PC-3 (cell line): ENCODE results near the gene RAB20. TPM values are rescaled to one million over a fixed set of nuclear protein-coding genes. Genes with fewer than 3 reads are reported as not detected.
A peak's percentile ranks its signal among the peaks of the same experiment; 100 is the strongest.

Source experiments
- ATAC-seq: fragments of 200-7000 bp; cut with Tn5 transposase; 2 replicates; pipeline ENCODE4 v1.9.1; 2020; ENCODE audit warnings: mild to moderate bottlenecking, moderate library complexity
- BruUV-seq: library from RNA; stranded (reverse); fragments of 400-500 nt; replicated peaks from 2 replicates; lab custom pipeline; 2021; lab: Mats Ljungman, UMichigan
- CTCF ChIA-PET: fragments of 300-600 bp; sonication (Branson Sonifier 250); formaldehyde crosslinking; loops from one replicate; lab custom pipeline; 2022; ENCODE audit warnings: antibody characterized with exemption; lab: Charles Lee
- POLR2A ChIA-PET: fragments of 300-600 bp; sonication (Branson Sonifier 250); formaldehyde crosslinking; loops from one replicate; lab custom pipeline; 2022; ENCODE audit warnings: antibody characterized with exemption; ENCODE audit not compliant: unreplicated experiment; lab: Charles Lee
- DNase-seq: peaks from one replicate; pipeline ENCODE4 v3.0.0-alpha.2; 2015
- H2AFZ ChIP-seq: fragments of 300-600 bp; sonication (generic); 2 replicates; pipeline ENCODE4 v1.6.0; 2016; ENCODE audit warnings: antibody characterized with exemption, low read length
- H3F3A ChIP-seq: fragments of 300-600 bp; sonication (generic); one replicate; pipeline ENCODE4 v1.6.0; 2017; ENCODE audit warnings: antibody characterized with exemption, low read length, control low read depth, mild to moderate bottlenecking; ENCODE audit not compliant: unreplicated experiment
- H3K27ac ChIP-seq: fragments of 300-600 bp; sonication (generic); 2 replicates; pipeline ENCODE4 v1.5.1; 2016; ENCODE audit warnings: mild to moderate bottlenecking, low read length
- H3K27me3 ChIP-seq: fragments of 300-600 bp; sonication (generic); 2 replicates; pipeline ENCODE4 v1.6.1; 2016; ENCODE audit warnings: low read length, mixed read lengths
- H3K36me3 ChIP-seq: fragments of 300-600 bp; sonication (generic); 2 replicates; pipeline ENCODE4 v1.6.1; 2016; ENCODE audit warnings: low read depth, mixed run types, low read length, mixed read lengths
- H3K4me1 ChIP-seq: fragments of 300-600 bp; sonication (generic); 2 replicates; pipeline ENCODE4 v1.5.1; 2016; ENCODE audit warnings: low read length; ENCODE audit not compliant: insufficient read depth
- H3K4me2 ChIP-seq: fragments of 300-600 bp; sonication (generic); 2 replicates; pipeline ENCODE4 v1.6.0; 2016; ENCODE audit warnings: low read length
- H3K4me3 ChIP-seq: fragments of 300-600 bp; sonication (generic); 2 replicates; pipeline ENCODE4 v1.5.1; 2016; ENCODE audit warnings: mild to moderate bottlenecking, low read length, mixed read lengths
- H3K79me2 ChIP-seq: fragments of 300-600 bp; sonication (generic); 2 replicates; pipeline ENCODE4 v1.6.1; 2017; ENCODE audit warnings: low read length, mixed read lengths
- H3K9ac ChIP-seq: fragments of 300-600 bp; sonication (generic); 2 replicates; pipeline ENCODE4 v1.6.0; 2016; ENCODE audit warnings: mild to moderate bottlenecking, low read length
- H3K9me2 ChIP-seq: fragments of 300-600 bp; sonication (generic); replicated peaks from 2 replicates; pipeline ENCODE4 v1.6.1; 2016; ENCODE audit warnings: mixed run types, low read length, mixed read lengths
- H3K9me3 ChIP-seq: fragments of 300-600 bp; sonication (generic); 2 replicates; pipeline ENCODE4 v1.6.1; 2016; ENCODE audit warnings: low read length, mixed read lengths
- H4K20me1 ChIP-seq: fragments of 300-600 bp; sonication (generic); 2 replicates; pipeline ENCODE4 v1.6.1; 2016; ENCODE audit warnings: low read length, mixed read lengths
- CTCF ChIP-seq: fragments of 300-600 bp; sonication (generic); conservative IDR thresholded peaks from 2 replicates; pipeline ENCODE4 v1.5.1; 2017; ENCODE audit warnings: antibody characterized with exemption, low read depth, mild to moderate bottlenecking, low read length
- EZH2 ChIP-seq: fragments of 300-600 bp; sonication (generic); IDR thresholded peaks from one replicate; pipeline ENCODE4 v1.6.1; 2017; ENCODE audit warnings: antibody characterized with exemption, mild to moderate bottlenecking, low read length; ENCODE audit not compliant: unreplicated experiment
- EZH2phosphoT487 ChIP-seq: fragments of 300-600 bp; sonication (generic); IDR thresholded peaks from 2 replicates; pipeline ENCODE4 v1.6.1; 2018; ENCODE audit warnings: mild to moderate bottlenecking, antibody characterized with exemption, low read length, borderline replicate concordance
- intact Hi-C: fragments of 100-400 bp; cut with micrococcal nuclease; formaldehyde crosslinking; loops from 2 replicates; pipeline ENCODE4 v1.9.0; 2023
- total RNA-seq: library from RNA; depleted of rRNA; stranded (reverse); fragments of >200 nt; gene quantifications from 2 replicates; pipeline ENCODE4 v1.2.3, GENCODE V29; 2014

The RAB20 gene
- total RNA-seq, 1 experiment from 2014 or later, result 22.9 TPM

- H2AFZ ChIP-seq, result peak overlapping the region; percentile 99
- POLR2A ChIA-PET, result interaction anchor here (0.6 to 0.7 kb wide), 2 partner anchors 222 to 243 kb away, joined by 4 to 6 read pairs; no protein-coding TSS in a partner anchor
- H3K9ac ChIP-seq, result peak overlapping the region; percentile 64
- DNase-seq, result no peak
- TSS peak; percentile 44 for BruUV-seq
- H3K4me1 ChIP-seq, result peaks cover 25% of the 10 kb centered on the region
- no peaks in the 10 kb centered on the region for H3K9me2 ChIP-seq
- CTCF ChIA-PET, result interaction anchor here (1.0 kb wide), 1 partner anchor 62 kb away, joined by 3 read pairs; no protein-coding TSS in a partner anchor
- peak overlapping the region; percentile 98 for H3K4me3 ChIP-seq
- ATAC-seq, result peak; percentile 1; the same call in 1 of the 2 replicates
- no peaks in the 10 kb centered on the region for H3F3A ChIP-seq
- H3K27ac ChIP-seq, result peak overlapping the region; percentile 40
- H3K79me2 ChIP-seq, result peaks cover 53% of the 10 kb centered on the region
- no peaks in the 10 kb centered on the region for H3K27me3 ChIP-seq
- H3K36me3 ChIP-seq, result no peaks in the 10 kb centered on the region
- TF ChIP-seq CTCF (no peak), EZH2 (no peak), EZH2phosphoT487 (no peak)
- intact Hi-C loops, result loop anchor here (5.0 kb wide), 1 partner anchor 105 kb away; no protein-coding TSS in a partner anchor
- no peaks in the 10 kb centered on the region for H4K20me1 ChIP-seq
- peak overlapping the region; percentile 88 for H3K4me2 ChIP-seq
- no peaks in the 10 kb centered on the region for H3K9me3 ChIP-seq
These were observed 595 bp upstream of the RAB20 start for GRCh38 chr13:110562036-110562597.

DNA sequence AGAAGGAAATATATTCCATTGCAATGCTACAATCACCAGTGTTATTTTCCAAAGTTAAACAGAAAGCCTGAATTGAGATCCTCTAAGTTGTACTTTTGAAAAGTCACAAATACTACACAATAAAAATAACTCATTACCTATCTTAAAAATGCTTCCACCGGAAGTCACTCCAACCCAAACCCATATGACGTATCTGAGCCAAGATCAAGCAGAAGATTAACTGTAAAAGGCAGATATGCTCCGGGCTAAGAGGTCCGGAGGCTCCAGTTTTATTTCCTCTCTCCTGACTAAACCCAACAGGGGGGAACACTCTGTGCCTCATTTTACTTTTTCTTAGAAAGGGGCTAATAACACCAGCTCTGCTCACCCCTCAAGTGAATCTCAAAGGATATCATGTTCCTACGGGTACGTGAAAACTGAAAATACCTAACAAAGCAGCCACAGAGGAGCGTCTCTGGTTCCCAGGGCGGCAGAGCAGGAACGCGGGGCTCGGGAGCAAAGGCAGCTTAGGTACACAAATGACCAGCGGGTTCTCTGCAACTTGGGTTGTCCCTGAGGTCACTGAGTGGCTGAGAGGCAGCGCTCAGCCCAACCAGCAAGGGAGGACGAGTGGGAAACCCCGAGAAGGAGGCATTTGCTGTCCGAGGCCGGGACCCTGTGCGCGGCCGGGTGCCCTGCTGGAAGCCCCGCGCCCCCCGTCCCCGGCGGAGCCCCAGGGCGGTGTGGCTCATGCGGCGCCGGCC lies 750 bp downstream of the RAB20 start:
- Histone ChIP-seq H3K36me3 (no peaks in the 10 kb centered on the region), H3K9me2 (no peaks in the 10 kb centered on the region), H3K4me2 (peak overlapping the region; percentile 91), H3K9me3 (no peaks in the 10 kb centered on the region), H3K9ac (peak overlapping the region; percentile 78), H3K4me1 (peaks cover 30% of the 10 kb centered on the region), H3F3A (no peaks in the 10 kb centered on the region), H2AFZ (peak overlapping the region; percentile 86), H3K4me3 (peak overlapping the region; percentile 94), H3K27ac (peak overlapping the region; percentile 66), H3K27me3 (no peaks in the 10 kb centered on the region), H3K79me2 (peaks cover 65% of the 10 kb centered on the region), H4K20me1 (no peaks in the 10 kb centered on the region)
- DNase-seq (peak; percentile 26), ATAC-seq (peak; percentile 20)
- ChIA-PET CTCF (interaction anchor here (0.6 to 0.7 kb wide), 2 partner anchors 56 to 105 kb away, joined by 3 read pairs; no protein-coding TSS in a partner anchor), POLR2A (interaction anchor here (0.7 kb wide), 1 partner anchor 14 kb away, joined by 4 read pairs; no protein-coding TSS in a partner anchor)
- TF ChIP-seq EZH2 (no peak), EZH2phosphoT487 (no peak), CTCF (no peak)
- intact Hi-C loops, result loop anchor here (1.0 to 5.0 kb wide), 3 partner anchors 13 to 103 kb away; no protein-coding TSS in a partner anchor
- BruUV-seq, result no TSS peak
